ENCODE results near the gene VIPR2. TPM values are rescaled to one million over a fixed set of nuclear protein-coding genes. Genes with fewer than 3 reads are reported as not detected.

VIPR2 gene
- total RNA-seq, 6 donors from 2014 or later, result 0.30 to 0.74 (median 0.40) TPM; not detected in 3

- Histone ChIP-seq H3K36me3 (no peaks in the 10 kb centered on the region), H3K9me3 (no peaks in the 10 kb centered on the region), H3K4me1 (peaks cover 0 to 4% (median under 1%) of the 10 kb centered on the region in 4 donors), H3K4me3 (no peak overlapping the region), H3K27me3 (no peaks in the 10 kb centered on the region), H3K27ac (no peak overlapping the region)
- 62 to 73% methylated on average over 20 of the region's 20 CpGs for WGBS, 2 donors
- ATAC-seq (ENCODE audit: low FRiP score in 2 of 2) (no peak), DNase-seq (no peak)
- TF ChIP-seq EP300 (IDR thresholded peaks at IDR 0.05) (no peak), CTCF (IDR thresholded peaks at IDR 0.05) (no peak), POLR2A (IDR thresholded peaks at IDR 0.05) (no peak), POLR2AphosphoS5 (IDR thresholded peaks at IDR 0.05) (no peak)
Observed at GRCh38 chr7:159025161-159025779, 119.4 kb downstream of the VIPR2 start.

GRCh38 chr7:159024280-159024951, 120.3 kb downstream of the VIPR2 start:
- Histone ChIP-seq H3K4me1 (no peaks in the 10 kb centered on the region), H3K27me3 (no peaks in the 10 kb centered on the region), H3K4me3 (no peak overlapping the region), H3K27ac (no peak overlapping the region), H3K9me3 (no peaks in the 10 kb centered on the region), H3K36me3 (no peaks in the 10 kb centered on the region)
- no peak for ATAC-seq (ENCODE audit: low FRiP score in 2 of 2)
- 92 to 95% methylated on average over 41 to 48 of the region's 48 CpGs for WGBS, 2 donors
- no peak for DNase-seq
- TF ChIP-seq CTCF (IDR thresholded peaks at IDR 0.05) (no peak), EP300 (IDR thresholded peaks at IDR 0.05) (no peak), POLR2A (IDR thresholded peaks at IDR 0.05) (no peak), POLR2AphosphoS5 (IDR thresholded peaks at IDR 0.05) (no peak)

GRCh38 chr7:159023746-159024145, 120.9 kb downstream of the VIPR2 start:
- Histone ChIP-seq H3K9me3 (no peaks in the 10 kb centered on the region), H3K27ac (no peak overlapping the region), H3K4me3 (no peak overlapping the region), H3K4me1 (no peaks in the 10 kb centered on the region), H3K36me3 (no peaks in the 10 kb centered on the region), H3K27me3 (no peaks in the 10 kb centered on the region)
- no peak for ATAC-seq (ENCODE audit: low FRiP score in 2 of 2)
- WGBS, 2 donors, result 92 to 94% methylated on average over 6 to 12 of the region's 12 CpGs
- TF ChIP-seq EP300 (IDR thresholded peaks at IDR 0.05) (no peak), CTCF (IDR thresholded peaks at IDR 0.05) (no peak), POLR2A (IDR thresholded peaks at IDR 0.05) (no peak), POLR2AphosphoS5 (IDR thresholded peaks at IDR 0.05) (no peak)
- peak in 1 of 2 donors; percentile 6 for DNase-seq

GRCh38 chr7:159023206-159023605, 121.5 kb downstream of the VIPR2 start:
- H3K9me3 ChIP-seq, result no peaks in the 10 kb centered on the region
- DNase-seq, result peak in 1 of 2 donors; percentile 66
- ATAC-seq (ENCODE audit: low FRiP score in 2 of 2), result no peak
- H3K4me3 ChIP-seq, result no peak overlapping the region
- WGBS, 2 donors, result 91 to 97% methylated on average over 7 to 10 of the region's 17 CpGs
- TF ChIP-seq EP300 (IDR thresholded peaks at IDR 0.05) (no peak), CTCF (IDR thresholded peaks at IDR 0.05) (no peak), POLR2A (IDR thresholded peaks at IDR 0.05) (no peak), POLR2AphosphoS5 (IDR thresholded peaks at IDR 0.05) (no peak)
- H3K4me1 ChIP-seq, result no peaks in the 10 kb centered on the region
- no peaks in the 10 kb centered on the region for H3K36me3 ChIP-seq
- no peaks in the 10 kb centered on the region for H3K27me3 ChIP-seq
- H3K27ac ChIP-seq, result no peak overlapping the region
